Stimulated activated CD8-positive, alpha-beta memory T cell treated with anti-CD3 and anti-CD28 coated beads, Interleukin-15, amount 100 ng/mL, for 1 hour (primary cell): ENCODE results near the gene HS6ST3.
"Not testable (repeated sequence)": the region's sequence is repeated elsewhere in the genome, so short reads cannot be mapped to it uniquely, and the experiment has no call there.

Experiments
- DNase-seq: peaks from one replicate; pipeline ENCODE4 v3.0.0-alpha.2; 2020; ENCODE audit warnings: low read depth

HS6ST3 gene

GRCh38 chr13:96431044-96431581 lies 341.2 kb downstream of the HS6ST3 start:
- no peak for DNase-seq

GRCh38 chr13:96444676-96445075 lies 354.8 kb downstream of the HS6ST3 start:
- DNase-seq = no peak

DNA sequence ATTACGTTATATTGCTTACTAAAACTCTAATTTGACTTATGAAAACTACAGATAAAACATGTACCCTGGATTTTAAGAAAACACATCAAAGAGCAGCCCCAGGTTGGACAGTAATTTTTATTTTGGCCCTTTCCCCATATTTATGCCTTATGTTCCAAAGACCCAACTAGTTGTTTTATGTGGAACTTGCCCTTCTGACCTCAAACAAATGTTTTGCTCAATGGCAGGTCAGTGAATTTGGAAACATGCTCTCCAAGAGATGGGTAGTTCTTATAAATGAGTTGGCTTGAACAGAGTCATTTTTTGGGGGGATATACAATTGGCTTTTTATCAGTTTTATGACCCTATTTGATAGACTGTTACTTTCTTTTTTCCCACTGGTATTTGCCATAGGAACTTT lies 360.0 kb downstream of the HS6ST3 start:
- no peak for DNase-seq

GRCh38 chr13:96450326-96451020 lies 360.6 kb downstream of the HS6ST3 start:
- DNase-seq = no peak

GRCh38 chr13:96454466-96454865 lies 364.6 kb downstream of the HS6ST3 start:
- no peak for DNase-seq

GRCh38 chr13:96460609-96461008 lies 370.7 kb downstream of the HS6ST3 start:
- no peak for DNase-seq

DNA sequence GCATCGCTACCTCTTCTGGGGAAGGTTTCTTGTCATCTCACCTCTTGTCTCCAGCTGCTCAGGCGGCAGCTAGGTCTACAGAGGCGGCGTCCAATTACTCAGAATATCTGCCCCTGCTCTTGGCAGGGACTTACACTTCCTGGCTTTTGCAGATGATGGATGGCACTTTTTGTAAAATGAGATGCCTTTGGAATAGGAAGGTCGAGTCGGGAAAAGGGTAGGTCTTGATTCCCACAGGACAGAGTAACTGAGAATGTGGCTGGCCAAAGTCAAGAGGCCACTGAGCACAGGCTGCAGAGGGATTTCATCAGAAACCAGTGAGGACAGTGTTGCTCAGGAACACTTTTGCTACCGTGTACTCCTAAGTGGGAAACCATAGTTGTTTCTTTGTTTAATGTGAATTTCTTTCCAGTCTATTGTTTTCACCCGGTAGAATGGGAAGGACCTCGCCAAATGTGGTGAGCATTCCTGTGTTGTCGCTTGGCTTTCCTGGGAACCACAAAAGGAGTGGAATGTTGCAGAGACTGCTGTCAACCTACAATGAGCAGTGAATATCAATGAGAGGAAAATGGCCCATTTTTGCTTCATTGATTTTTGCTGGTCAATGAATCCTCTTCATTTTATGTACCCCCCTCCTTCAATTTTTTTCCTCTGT lies 383.7 kb downstream of the HS6ST3 start:
- DNase-seq = no peak

DNA sequence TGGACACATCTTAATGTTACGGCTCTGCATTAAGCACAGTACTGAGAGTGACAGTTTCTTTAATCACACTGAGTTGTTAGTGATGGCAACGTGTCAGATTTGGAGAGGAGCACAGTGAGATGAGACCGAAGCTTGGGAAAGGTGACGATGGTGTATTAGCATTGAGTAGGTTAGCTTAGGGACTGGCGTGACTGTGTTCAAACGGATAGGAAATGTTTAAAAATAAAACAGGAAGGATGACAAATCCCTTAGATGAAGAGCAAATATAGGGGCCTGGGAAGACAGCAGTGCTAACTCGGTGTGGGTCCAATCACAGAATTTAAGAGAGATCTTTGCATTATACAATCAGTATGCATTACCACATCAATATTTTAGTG lies 384.3 kb downstream of the HS6ST3 start:
- no peak for DNase-seq

DNA sequence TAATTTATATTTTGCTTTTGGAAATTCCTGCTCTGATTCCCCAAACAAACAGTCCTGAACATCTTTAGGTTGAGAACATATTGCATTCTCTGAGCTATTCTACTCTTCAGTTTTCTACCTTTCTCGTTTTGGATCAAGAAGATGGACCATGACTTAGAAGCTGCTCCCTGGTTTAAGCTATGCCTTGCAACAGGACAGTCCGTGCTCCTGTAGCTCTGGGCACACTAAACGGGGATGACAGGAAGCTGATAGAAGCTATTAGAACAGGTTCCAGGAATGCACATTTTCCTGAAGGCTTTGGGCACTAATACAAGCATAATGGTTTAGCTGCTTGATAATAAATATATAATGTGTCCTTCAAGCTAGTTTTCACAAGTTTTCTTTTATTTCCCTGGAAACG lies 385.2 kb downstream of the HS6ST3 start:
- DNase-seq = no peak

DNA sequence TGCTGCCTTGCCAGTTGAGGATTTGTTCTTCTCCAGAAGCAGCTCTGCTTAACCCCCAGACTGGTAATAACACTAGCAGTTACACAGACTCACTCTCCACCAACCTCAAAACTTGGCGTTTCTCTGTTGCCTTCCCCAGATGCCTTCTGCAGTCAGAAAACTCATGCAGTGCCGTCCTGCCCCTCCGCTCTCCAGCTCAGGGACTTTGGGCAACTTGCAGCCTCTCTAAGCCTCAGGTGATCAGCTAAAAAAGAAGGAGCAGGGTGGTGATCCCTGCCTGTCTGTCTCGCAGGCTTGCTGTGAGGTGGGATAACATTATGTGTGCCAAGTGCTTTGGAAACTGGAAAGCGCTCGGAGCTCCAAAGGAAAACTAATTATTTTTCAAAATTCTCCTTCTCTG lies 391.6 kb downstream of the HS6ST3 start:
- DNase-seq = no peak

- no peak for DNase-seq
Observed at GRCh38 chr13:96490496-96490989, 400.6 kb downstream of the HS6ST3 start.

DNA sequence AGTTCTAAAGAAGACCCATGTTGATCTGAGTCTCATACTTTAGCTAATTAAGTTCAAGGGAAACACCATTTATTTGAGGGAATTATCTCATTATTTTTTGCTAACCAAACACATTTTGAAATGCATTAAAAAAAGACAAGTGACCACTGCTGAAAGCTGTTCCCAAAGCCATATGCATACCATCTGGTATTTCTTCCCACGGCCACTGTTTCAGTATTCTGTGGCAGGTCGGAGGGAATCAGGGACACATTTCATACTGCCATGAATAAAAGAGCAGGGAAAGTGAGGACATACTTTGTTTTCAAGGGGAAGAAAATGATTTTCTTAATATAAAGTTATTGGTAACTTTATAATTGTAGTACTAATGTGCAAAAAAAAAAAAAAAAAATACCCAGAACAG lies 401.2 kb downstream of the HS6ST3 start:
- no peak for DNase-seq

GRCh38 chr13:96492766-96493165 lies 402.9 kb downstream of the HS6ST3 start:
- no peak for DNase-seq

GRCh38 chr13:96499656-96500055 lies 409.7 kb downstream of the HS6ST3 start:
- DNase-seq = no peak

DNA sequence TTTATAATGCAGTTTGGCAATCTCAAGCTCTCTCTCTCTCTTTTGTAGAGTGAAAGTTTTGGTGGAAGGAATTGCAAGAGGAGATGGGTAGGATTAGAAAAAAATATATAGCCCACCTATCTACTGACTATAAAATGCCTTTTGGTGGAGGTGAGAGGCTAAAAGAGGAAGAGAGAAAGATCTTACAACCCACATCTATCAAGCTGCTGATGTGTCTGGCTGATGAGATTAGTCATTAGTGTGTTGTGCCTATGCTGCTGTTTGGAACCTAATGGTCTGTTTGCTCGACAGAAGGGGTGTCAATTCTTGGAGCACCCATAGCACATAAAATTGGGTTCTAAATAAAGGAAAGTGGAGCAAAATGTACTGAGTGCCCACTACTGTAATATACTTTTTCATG lies 411.0 kb downstream of the HS6ST3 start:
- DNase-seq = no peak

- DNase-seq = no peak
Observed at GRCh38 chr13:96503481-96503880, 413.6 kb downstream of the HS6ST3 start.

DNA sequence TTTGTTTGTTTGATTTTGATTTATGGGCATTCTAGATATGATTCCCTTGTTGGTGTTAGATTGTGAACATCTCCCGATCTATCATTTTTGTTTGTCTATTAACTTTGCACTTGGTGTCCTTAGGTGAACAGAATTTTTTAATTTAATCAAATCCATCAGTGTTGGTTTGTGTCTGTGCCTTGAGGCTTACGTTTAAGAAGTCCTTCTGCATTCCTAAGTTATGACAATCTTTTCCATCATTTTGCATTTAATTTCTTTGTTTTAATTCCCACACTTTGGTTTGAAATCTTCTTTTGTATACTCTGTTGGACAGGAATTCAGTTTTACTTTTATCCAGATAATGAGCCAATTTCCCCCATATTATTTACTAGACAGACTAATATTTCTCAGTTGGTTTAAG lies 421.7 kb downstream of the HS6ST3 start:
- DNase-seq = no peak

DNA sequence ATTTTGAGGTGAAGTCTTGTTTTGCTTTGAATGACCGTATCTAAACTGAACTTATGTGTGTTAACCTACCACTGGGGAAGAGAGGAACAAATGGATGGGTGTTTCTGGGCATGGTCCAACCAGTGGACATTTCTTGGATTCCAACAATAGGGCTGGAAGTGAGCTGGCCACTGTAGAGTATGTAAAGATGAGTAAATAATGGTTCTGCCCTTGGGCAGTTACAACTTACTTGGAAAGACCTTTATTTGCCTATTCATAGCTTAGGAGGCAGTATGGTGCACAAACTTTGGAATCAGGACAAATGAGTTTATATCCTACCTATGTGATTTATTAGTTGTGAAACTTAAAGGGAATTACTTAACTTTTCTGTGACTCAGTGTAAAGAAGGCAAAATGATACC lies 429.5 kb downstream of the HS6ST3 start:
- no peak for DNase-seq

- DNase-seq = not testable (repeated sequence)
Observed at GRCh38 chr13:96524398-96525020, 434.6 kb downstream of the HS6ST3 start.

DNA sequence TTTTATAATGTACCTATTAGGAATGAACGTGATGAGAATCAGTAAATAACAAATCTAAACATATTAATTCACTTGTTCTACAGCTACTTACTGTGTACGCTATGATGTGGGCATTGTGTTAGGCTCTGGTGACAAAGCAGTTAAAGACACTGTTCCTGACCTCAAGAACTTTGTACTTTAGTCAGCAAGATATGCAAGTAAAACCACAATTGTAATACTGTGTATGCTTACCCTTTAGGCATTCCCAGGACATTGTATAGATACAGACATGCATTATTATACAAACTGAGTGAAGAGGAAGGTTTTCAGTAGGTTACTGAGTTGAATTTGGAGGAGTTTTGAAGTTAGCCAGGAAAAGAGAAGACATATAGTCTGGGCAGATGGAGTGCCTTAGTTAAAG lies 435.8 kb downstream of the HS6ST3 start:
- no peak for DNase-seq

DNA sequence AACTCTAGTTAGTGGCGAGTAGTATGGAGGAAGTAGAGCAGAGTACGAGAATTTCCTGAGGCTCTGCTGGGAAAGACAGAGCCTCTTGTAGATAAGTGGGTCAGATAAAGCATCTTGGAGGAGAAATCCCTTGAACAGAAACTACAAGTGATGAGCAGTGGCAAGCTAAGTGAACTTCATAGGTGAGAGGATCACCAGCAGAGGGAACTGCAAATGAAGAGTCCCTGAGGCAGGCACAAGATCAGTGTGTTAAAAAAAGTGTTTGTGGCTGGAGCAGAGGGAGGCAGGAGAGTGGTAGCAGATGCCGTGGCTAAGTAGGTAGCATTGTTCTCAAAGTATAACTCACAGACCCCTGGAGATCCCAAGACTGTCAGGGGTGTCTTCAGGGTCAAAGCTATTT lies 437.6 kb downstream of the HS6ST3 start:
- no peak for DNase-seq

DNA sequence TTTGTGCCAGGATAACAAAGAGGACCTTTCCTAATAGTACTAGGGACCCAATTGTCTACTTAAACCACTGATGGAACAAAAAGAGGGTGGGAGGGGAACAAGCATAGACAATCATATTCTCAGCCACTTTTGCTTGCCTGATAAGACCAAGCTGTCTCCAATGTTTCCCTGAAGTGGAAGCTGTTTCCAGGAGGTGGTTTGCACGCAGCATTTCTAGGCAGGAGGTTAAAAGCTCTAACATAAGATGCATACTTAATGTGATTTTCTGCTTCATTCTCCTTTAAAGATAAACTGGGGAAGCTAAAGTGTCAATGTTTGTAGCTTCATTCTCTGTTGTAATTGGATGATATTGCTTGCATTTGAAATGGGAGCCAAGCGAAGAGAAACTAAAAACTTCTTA lies 442.9 kb downstream of the HS6ST3 start:
- no peak for DNase-seq

GRCh38 chr13:96533408-96533807 lies 443.5 kb downstream of the HS6ST3 start:
- no peak for DNase-seq
